Coronary artery (tissue), 2 donors: ENCODE results near the gene ADCK1.

Source experiments
- DNase-seq: peaks from one replicate; pipeline ENCODE4 v3.0.0-alpha.2; 2017; ENCODE audit warnings: low spot score
- H3K27ac ChIP-seq, 2 donors: fragments of 200-600 bp; sonication (generic); one replicate each; pipeline ENCODE4 v1.5.1; 2016 to 2019
- H3K4me3 ChIP-seq: fragments of 200-600 bp; sonication (generic); 2 replicates; pipeline ENCODE4 v1.5.1; 2016; ENCODE audit warnings: mild to moderate bottlenecking, moderate library complexity
- CTCF ChIP-seq: fragments of 200-600 bp; sonication (generic); IDR thresholded peaks from one replicate; pipeline ENCODE4 v1.5.1; 2019; ENCODE audit warnings: antibody characterized with exemption

Gene ADCK1

DNA sequence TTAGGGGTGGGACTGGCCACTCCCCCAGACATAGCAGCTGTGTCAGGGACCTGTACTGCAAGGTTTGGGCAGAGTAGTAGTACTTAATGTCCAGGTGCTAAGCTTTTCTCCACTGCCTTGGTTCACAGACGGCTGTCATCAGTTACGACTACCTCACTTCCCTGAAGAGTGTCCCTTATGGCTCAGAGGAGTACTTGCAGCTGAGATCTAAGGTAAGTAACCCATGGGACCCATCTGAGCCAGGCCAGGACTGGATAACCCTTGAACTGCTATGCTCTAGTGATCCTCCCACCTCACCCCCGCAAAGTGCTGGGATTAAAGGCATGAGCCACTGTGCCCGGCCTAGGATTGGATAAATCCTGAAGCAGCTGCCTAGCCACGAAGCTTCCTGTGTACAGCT lies 22.4 kb downstream of the ADCK1 start:
- no peak for DNase-seq
- H3K4me3 ChIP-seq: no peak overlapping the region
- no peak for TF ChIP-seq CTCF
- no peak overlapping the region for H3K27ac ChIP-seq

DNA sequence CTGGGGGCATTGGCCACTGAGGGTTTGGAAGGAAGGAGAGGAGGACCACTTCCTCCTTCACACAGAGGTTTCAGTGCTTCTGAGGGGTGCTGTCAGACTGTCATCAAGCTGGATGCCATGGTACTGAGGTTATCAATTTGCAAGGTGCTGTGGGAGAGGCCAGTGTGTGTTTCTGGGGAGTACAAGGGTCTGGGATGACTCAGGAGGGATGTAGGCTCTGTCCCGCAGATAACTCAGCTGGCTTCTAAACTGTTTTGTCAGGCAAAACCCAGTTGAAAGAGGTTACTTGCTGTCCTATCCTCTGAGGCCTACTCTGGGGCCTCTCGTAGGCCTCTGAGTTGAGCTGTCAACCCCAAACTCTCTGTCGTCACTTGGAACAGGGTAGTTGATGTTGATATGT lies 22.8 kb downstream of the ADCK1 start:
- Histone ChIP-seq H3K4me3 (no peak overlapping the region), H3K27ac (no peak overlapping the region)
- DNase-seq: no peak
- no peak for TF ChIP-seq CTCF

DNA sequence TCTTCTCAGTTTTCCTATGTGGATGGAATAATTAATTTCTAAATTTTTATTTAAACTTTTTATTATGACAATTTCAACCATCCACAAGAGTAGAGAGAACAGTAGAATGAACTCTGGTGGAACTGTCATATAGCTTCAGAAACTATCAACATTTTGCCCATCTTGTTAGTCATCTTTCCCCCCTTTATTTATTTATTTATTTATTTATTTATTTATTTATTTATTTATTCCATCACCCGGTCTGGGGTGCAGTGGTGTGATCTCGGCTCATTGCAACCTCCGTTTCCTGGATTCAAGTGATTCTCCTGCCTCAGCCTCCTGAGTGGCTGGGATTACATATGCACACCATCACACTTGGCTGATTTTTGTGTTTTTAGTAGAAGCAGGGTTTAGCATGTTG lies 23.5 kb downstream of the ADCK1 start:
- H3K27ac ChIP-seq: no peak overlapping the region
- no peak for DNase-seq

GRCh38 chr14:77825895-77826519 lies 26.1 kb downstream of the ADCK1 start:
- no peak overlapping the region for H3K27ac ChIP-seq
- H3K4me3 ChIP-seq: no peak overlapping the region
- no peak for DNase-seq
- TF ChIP-seq CTCF: no peak

More for the DNA sequence above, 23.5 kb downstream of the ADCK1 start:
- no peak for TF ChIP-seq CTCF
- H3K4me3 ChIP-seq: no peak overlapping the region

GRCh38 chr14:77830692-77831091 lies 30.8 kb downstream of the ADCK1 start:
- DNase-seq: no peak
- TF ChIP-seq CTCF: no peak
- Histone ChIP-seq H3K4me3 (no peak overlapping the region), H3K27ac (no peak overlapping the region)

DNA sequence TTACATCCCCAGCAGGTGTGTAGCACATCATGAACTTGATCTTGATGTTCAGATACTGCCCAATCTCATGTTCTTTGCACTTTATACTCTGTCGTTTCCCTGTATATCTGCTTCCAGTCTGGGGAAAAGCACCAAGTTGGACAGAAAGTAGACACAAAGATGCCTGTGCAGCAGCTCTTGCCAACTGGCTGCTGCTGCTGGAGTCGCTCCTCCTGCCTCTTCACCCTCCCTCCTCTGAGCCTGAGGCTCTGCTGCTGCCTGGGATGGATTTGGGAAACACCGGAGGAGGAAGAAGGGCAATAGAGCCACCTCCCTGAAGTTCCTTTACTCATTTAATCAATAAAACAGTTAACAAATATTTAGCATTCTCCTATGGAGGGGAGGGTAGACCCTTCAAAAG lies 32.4 kb downstream of the ADCK1 start:
- no peak for DNase-seq
- Histone ChIP-seq H3K4me3 (no peak overlapping the region), H3K27ac (no peak overlapping the region)
- no peak for TF ChIP-seq CTCF

DNA sequence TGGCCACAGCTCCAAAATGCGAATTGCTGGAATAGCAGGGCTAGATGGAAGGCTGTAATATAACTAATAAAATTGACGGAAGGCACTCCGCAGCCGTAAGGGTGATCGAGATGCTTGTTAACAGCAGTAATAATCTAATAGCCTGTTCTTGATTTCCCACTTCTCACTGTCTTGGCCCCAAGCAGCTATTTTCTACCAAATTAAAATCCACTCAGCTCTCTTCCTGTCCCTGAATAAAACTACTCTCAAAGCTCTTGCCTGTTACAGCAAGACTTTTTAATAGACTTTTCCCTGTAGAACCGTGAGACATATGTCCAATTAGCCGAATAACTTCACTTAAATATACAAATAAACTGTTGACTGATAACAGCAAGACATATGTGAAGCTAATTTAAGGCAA lies 38.0 kb downstream of the ADCK1 start:
- no peak overlapping the region for H3K27ac ChIP-seq
- no peak for DNase-seq
- TF ChIP-seq CTCF: no peak

More for the DNA sequence above, 38.0 kb downstream of the ADCK1 start:
- no peak overlapping the region for H3K4me3 ChIP-seq
